Heart left ventricle (tissue), 13 donors: Measurements from ENCODE around the gene MN1.

Source experiments
- POLR2A ChIP-seq, 2 donors: fragments of 450-650 bp; IDR thresholded peaks; one replicate each; pipeline ENCODE4 v1.6.1; 2017; ENCODE audit warnings: antibody characterized with exemption in 2 of 2, mild to moderate bottlenecking in 2 of 2, moderate library complexity in 2 of 2
- TF ChIP-seq, protein P1 (sequence below), 12 donors: fragments of 200-600 bp; sonication (generic) in 4 of 12; IDR thresholded peaks; one replicate each; pipeline versions ENCODE4 v1.5.0 to v1.8.0; 2018 to 2022; ENCODE audit warnings: antibody characterized with exemption in 12 of 12, mild to moderate bottlenecking in 5 of 12
- donor health status: ischemic (EF 13 %, LVEDD 7.1; RV severe dilation, severe dysfunction).
- donor health status: DM: no; HTN: yes; CAD: no.
- donor health status: DM: no; HTN: no; CAD: no.
- donor health status: ischemic (EF 25% LVEDD 6.9; RV normal size, moderate dysfunction).
- donor health status: ischemic (EF 25% LVEDD 5.7; RV mildly dilated, moderate dysfunction).
- donor health status: ischemic (EF 35%, LVEDD 5.7; RV mildly dilated, moderate dysfunction).
- donor health status: nonischemic (EF 11% LVEDD 7.7; RV severe dilation, severe dysfunction).
- donor health status: DM: yes; HTN: yes; CAD: no.
- donor health status: PGD.
- donor health status: ischemic (EF 29% LVEDD 5.4; RV normal size, mild dysfunction).
- donor health status: nonischemic (EF 23%, LVEDD 6.1; RV moderate dilation, normal function).

DNA sequence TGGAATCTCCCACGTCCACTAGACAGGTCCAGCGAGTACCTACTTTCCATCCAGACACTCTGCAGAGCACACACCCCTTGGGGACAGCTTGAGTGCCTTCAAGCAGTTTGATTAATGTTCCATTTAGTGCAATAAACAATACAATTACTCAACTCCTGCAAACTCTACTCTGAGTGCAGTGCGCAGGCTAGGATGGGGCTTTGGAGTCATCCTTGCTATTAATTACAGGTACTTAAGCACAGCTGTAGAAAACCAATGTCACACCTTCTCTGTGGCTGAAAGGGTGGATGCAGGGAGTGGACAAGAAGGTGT lies 82.6 kb downstream of the MN1 start:
- TF ChIP-seq, protein P1, sequence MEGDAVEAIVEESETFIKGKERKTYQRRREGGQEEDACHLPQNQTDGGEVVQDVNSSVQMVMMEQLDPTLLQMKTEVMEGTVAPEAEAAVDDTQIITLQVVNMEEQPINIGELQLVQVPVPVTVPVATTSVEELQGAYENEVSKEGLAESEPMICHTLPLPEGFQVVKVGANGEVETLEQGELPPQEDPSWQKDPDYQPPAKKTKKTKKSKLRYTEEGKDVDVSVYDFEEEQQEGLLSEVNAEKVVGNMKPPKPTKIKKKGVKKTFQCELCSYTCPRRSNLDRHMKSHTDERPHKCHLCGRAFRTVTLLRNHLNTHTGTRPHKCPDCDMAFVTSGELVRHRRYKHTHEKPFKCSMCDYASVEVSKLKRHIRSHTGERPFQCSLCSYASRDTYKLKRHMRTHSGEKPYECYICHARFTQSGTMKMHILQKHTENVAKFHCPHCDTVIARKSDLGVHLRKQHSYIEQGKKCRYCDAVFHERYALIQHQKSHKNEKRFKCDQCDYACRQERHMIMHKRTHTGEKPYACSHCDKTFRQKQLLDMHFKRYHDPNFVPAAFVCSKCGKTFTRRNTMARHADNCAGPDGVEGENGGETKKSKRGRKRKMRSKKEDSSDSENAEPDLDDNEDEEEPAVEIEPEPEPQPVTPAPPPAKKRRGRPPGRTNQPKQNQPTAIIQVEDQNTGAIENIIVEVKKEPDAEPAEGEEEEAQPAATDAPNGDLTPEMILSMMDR (IDR thresholded peaks at IDR 0.05) = no peak
- TF ChIP-seq POLR2A (IDR thresholded peaks at IDR 0.05) = no peak
